Duodenal mucosa (tissue), 2 donors: ENCODE results near the gene DNAI1.

Experiments
- H3K27ac ChIP-seq: one replicate; pipeline ENCODE4 v1.7.0; 2013; ENCODE audit warnings: low read depth, low read length
- H3K27me3 ChIP-seq, 2 donors: one replicate each; pipeline ENCODE4 v1.7.0; 2013; ENCODE audit warnings: low read length in 2 of 2, control low read depth in 1 of 2; ENCODE audit not compliant: insufficient read depth in 2 of 2, control insufficient read depth in 1 of 2
- H3K36me3 ChIP-seq, 2 donors: one replicate each; pipeline ENCODE4 v1.7.0; 2013; ENCODE audit warnings: low read length in 2 of 2, control low read depth in 1 of 2; ENCODE audit not compliant: insufficient read depth in 2 of 2, control insufficient read depth in 1 of 2
- H3K4me1 ChIP-seq, 2 donors: one replicate each; pipeline ENCODE4 v1.7.0; 2013; ENCODE audit warnings: low read length in 2 of 2, control low read depth in 1 of 2; ENCODE audit not compliant: insufficient read depth in 2 of 2, control insufficient read depth in 1 of 2
- H3K4me3 ChIP-seq, 2 donors: one replicate each; pipeline ENCODE4 v1.7.0; 2013; ENCODE audit warnings: low read length in 2 of 2, low read depth in 1 of 2
- H3K9ac ChIP-seq, 2 donors: one replicate each; pipeline ENCODE4 v1.7.0; 2013; ENCODE audit warnings: low read length in 2 of 2, low read depth in 1 of 2
- H3K9me3 ChIP-seq, 2 donors: one replicate each; pipeline ENCODE4 v1.7.0; 2013; ENCODE audit warnings: low read length in 2 of 2, control low read depth in 1 of 2; ENCODE audit not compliant: control insufficient read depth in 1 of 2

Gene DNAI1

DNA sequence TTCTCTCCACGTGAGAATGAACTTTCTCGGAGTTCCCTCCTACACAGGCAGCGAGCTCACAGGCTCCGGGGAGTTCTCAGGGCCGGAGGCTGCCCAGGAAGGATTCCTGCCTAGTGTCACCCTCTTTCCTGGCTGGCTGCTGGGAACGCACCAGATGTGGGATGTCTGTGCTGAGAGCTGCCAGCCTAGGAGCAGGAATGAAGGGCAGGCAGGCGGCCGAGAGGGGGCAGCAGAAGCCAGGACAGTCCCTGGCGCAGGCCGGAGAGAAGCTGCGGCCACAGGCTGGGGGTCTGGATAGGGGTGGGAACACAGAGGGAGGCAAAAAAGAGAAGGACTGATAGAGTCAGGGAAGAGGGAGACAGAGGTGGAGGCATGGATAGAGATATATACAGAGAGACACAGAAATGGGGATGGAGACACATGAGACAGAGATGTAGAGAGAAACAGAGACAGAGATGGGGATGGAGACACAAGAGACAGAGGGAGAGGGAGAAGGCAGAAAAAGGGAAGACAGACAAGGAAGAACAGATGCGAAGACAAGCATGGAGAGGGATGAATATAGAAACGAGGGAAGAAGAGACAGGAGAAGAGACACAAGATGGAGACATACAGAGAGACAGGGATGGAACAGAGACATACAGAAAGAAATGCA lies 89.5 kb downstream of the DNAI1 start:
- H3K4me3 ChIP-seq = no peak overlapping the region
- no peaks in the 10 kb centered on the region for H3K4me1 ChIP-seq
- H3K27ac ChIP-seq = no peak overlapping the region
- no peaks in the 10 kb centered on the region for H3K9me3 ChIP-seq
- no peaks in the 10 kb centered on the region for H3K36me3 ChIP-seq
- H3K9ac ChIP-seq = no peak overlapping the region
- H3K27me3 ChIP-seq = peaks cover 3 to 13% of the 10 kb centered on the region in 2 donors

DNA sequence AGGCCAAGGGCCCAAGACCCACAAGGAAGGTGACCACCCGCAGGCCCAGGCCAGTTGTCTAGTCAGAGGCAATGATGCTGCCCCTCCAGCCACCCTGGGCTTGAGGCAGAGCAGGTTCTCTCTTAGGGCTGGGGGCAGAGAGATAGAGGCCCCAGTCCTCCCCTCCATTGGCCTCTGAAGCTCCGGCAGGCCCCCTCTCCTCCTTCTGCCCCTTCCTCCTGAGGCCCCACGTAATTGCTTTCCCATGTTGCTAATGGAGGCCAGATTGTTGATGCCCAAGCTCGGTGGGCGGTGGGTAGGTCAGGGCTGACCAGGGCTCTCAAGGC lies 90.8 kb downstream of the DNAI1 start:
- Histone ChIP-seq H3K27ac (no peak overlapping the region), H3K4me1 (no peaks in the 10 kb centered on the region), H3K4me3 (no peak overlapping the region), H3K27me3 (peaks cover 3 to 14% of the 10 kb centered on the region in 2 donors), H3K36me3 (no peaks in the 10 kb centered on the region), H3K9me3 (no peaks in the 10 kb centered on the region), H3K9ac (no peak overlapping the region)

DNA sequence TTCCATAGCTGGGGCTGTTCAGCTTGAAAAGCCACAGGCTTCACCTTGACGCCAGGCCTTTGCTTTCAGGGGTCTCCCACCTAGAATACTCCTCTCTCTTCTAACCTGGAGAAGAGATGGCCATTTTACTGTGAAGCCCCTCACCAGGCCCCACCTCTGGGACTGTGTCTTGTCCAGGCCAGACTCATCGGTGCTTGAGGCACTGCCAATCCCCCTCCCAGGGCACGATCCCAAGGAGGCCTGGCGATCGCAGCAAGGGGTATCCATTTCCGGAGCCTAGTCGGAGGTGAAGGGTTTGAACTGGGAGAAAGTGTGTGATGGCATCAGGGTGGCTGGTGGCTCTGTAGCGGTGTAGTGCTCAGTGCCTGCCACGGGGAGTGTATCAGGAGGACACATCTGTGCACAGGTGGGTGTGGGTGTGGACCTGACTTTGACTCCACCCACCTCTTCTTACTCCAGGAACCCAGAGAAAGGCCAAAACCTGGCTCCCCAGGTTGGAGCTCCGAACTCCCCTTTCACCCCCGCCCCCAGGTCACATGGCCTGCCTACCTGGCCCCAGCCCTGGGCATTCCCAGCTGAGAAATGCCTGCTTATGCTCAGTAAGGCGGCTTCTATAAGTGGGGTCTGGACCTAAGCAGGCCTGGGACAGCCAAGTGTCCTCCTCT lies 91.5 kb downstream of the DNAI1 start:
- Histone ChIP-seq H3K36me3 (no peaks in the 10 kb centered on the region), H3K9me3 (no peaks in the 10 kb centered on the region), H3K9ac (no peak overlapping the region), H3K4me3 (no peak overlapping the region), H3K27me3 (peaks cover 3 to 20% of the 10 kb centered on the region in 2 donors), H3K27ac (no peak overlapping the region), H3K4me1 (no peaks in the 10 kb centered on the region)

DNA sequence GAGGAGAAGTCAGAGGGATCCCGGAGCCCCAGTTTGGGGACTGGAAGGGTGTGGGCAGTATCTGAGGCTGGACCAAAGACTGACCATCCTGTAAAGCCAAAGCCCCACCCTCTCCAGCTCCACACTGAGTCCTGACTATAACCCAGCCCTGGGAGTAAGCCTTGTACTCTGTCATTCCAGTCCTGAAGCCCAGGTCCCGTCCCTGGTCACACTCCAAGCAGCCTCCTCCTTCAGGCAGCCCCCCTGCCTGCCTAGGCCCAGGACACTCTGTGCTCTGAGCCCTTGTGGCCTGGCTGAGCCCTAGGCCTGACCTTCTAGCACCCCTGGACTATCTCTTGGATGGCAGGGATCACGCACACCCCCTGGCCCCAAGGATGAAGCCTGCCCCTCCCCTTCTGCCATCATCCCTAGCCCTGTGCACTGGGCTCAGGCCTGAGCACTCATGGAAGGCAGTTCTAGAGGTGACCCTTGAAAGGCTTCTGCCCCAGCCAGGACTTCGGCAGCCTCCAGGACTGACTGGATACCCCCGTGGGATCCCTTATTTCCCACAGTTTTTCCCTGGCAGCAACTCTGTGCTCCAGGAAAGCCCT lies 92.2 kb downstream of the DNAI1 start:
- no peak overlapping the region for H3K4me3 ChIP-seq
- no peak overlapping the region for H3K9ac ChIP-seq
- H3K27me3 ChIP-seq = peaks cover 0 to 24% of the 10 kb centered on the region in 2 donors
- H3K36me3 ChIP-seq = no peaks in the 10 kb centered on the region
- H3K4me1 ChIP-seq = no peaks in the 10 kb centered on the region
- no peak overlapping the region for H3K27ac ChIP-seq
- no peaks in the 10 kb centered on the region for H3K9me3 ChIP-seq

DNA sequence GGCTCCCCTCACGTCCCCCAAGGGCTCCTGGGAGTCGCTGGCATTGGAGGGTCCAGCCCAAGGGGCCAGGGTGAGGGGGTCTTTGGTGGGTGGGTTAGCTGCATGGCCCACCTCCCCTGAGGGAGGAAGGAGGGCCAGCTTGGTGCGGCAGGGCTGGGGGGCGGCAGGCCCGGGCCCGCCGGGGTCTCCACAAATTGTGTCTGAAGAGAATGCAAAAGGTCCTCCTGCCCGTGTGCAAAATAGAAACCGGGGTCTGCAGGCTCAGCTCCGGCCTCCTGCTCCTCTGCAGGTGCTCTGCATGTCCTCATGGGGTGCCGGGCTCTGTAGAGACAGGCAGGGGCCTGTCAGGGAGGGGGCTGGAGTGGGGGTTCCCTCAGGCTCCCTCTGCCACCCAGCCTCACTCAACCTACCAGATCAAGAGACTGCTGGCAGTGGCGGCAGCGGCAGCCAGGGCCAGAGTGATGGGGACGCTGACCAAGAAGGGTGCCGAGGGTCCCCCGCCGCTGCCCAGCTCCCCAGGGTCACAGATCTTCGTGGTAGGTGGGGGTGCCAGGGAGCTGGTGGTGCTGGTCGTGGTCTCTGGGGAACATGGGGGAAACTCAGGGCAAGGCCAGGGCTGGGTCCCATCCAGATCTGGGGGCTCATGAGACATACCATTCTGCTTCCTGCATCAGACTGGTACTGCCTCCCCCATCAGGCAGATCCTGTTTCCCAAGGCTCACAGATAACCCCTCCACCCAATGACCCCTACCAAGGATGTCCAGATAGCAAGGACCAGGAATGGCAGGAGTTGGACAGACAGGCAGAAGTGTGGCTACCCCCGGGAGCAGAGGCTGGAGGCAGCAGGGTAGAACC lies 93.4 kb downstream of the DNAI1 start:
- H3K4me1 ChIP-seq = no peaks in the 10 kb centered on the region

GRCh38 chr9:34552606-34552981 lies 94.0 kb downstream of the DNAI1 start:
- Histone ChIP-seq H3K27ac (no peak overlapping the region), H3K4me1 (no peaks in the 10 kb centered on the region), H3K36me3 (no peaks in the 10 kb centered on the region), H3K9me3 (no peaks in the 10 kb centered on the region), H3K9ac (no peak overlapping the region), H3K4me3 (no peak overlapping the region), H3K27me3 (peaks cover 0 to 21% of the 10 kb centered on the region in 2 donors)

More for the DNA sequence above, 93.4 kb downstream of the DNAI1 start:
- peaks cover 0 to 22% of the 10 kb centered on the region in 2 donors for H3K27me3 ChIP-seq
- H3K36me3 ChIP-seq = no peaks in the 10 kb centered on the region
- no peak overlapping the region for H3K9ac ChIP-seq
- H3K27ac ChIP-seq = no peak overlapping the region
- H3K4me3 ChIP-seq = no peak overlapping the region
- H3K9me3 ChIP-seq = no peaks in the 10 kb centered on the region

- H3K4me3 ChIP-seq = no peak overlapping the region
- H3K9ac ChIP-seq = no peak overlapping the region
- H3K9me3 ChIP-seq = no peaks in the 10 kb centered on the region
- no peak overlapping the region for H3K27ac ChIP-seq
- H3K36me3 ChIP-seq = no peaks in the 10 kb centered on the region
- no peaks in the 10 kb centered on the region for H3K4me1 ChIP-seq
- peaks cover 0 to 20% of the 10 kb centered on the region in 2 donors for H3K27me3 ChIP-seq
These were observed 94.4 kb downstream of the DNAI1 start for GRCh38 chr9:34552986-34553385.

- no peak overlapping the region for H3K27ac ChIP-seq
- no peaks in the 10 kb centered on the region for H3K4me1 ChIP-seq
- H3K9me3 ChIP-seq = no peaks in the 10 kb centered on the region
- peaks cover 0 to 24% of the 10 kb centered on the region in 2 donors for H3K27me3 ChIP-seq
- no peak overlapping the region for H3K4me3 ChIP-seq
- no peak overlapping the region for H3K9ac ChIP-seq
- H3K36me3 ChIP-seq = no peaks in the 10 kb centered on the region
These were observed 95.0 kb downstream of the DNAI1 start for GRCh38 chr9:34553511-34554021.

GRCh38 chr9:34554211-34555001 lies 95.8 kb downstream of the DNAI1 start:
- Histone ChIP-seq H3K9ac (no peak overlapping the region), H3K36me3 (no peaks in the 10 kb centered on the region), H3K27me3 (peaks cover 4 to 29% of the 10 kb centered on the region in 2 donors), H3K9me3 (no peaks in the 10 kb centered on the region), H3K4me1 (peaks cover 4 to 5% of the 10 kb centered on the region in 2 donors), H3K4me3 (no peak overlapping the region), H3K27ac (no peak overlapping the region)
